Activated gamma-delta T cell treated with Interleukin-2 at 50 U/mL for 16 hours (primary cell): ENCODE measurements around the gene CACNG4.

Experiments
- DNase-seq: peaks from one replicate; pipeline ENCODE4 v3.0.0-alpha.2; 2020

Gene CACNG4

DNA sequence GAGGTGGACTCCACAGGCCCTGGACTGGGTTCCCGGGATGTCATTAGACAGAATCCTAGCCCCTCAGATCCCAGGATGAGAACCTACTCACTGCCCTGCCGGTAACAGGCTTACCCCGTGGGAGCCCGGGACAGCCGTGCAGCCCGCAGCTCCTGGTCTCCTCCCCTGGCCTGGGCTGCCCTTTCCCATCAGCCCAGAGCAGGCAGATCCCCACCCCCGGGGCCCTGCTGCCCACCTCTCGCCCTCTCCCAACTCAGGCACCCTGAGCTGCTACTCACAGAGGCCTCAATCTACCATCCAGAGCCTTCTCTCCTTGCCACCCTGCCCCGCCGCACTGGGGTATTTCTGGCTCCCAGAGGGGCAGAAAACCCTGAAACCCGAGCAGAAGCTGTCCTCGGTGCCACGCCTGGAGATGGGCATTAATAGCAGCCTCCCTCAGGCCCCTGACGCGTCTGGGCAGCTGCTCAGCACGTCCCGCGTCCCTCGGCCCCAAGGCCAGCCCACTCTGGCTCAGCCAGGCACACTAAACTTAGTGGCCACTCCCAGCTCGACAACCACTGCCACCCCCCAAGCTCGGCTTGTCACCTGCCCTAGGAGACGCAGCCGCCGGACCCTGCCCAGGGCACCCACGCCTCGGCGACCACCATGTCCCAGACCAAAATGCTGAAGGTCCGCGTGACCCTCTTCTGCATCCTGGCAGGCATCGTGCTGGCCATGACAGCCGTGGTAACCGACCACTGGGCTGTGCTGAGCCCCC, 79.7 kb downstream of the CACNG4 start, which contains the start of gene CACNG1:
CACNG1 (plus strand) TSS at position 539 of the 757 bp plus-strand sequence; CDS start at position 646, 107 bp downstream.
- no peak for DNase-seq

DNA sequence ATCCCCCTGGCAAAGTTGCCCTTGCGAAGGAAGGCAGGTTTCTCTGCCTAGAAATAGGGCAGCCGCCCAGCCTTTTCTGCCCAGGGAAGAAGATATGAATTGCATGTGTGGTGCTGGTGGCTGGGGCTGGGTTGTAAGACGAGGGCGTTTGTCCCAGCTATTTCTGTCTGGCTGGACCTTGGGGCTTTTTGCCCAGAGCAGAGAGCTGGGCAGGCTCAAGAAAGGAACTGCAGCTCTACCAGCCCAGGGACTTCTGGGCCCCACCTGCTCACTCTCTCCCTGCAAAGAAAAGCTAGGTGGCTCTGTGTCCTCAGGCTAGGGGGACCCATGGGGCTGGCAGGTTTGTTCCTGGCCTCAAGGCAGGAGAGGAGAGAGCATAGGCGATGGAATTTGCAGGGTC, 80.4 kb downstream of the CACNG4 start:
- DNase-seq = no peak

DNA sequence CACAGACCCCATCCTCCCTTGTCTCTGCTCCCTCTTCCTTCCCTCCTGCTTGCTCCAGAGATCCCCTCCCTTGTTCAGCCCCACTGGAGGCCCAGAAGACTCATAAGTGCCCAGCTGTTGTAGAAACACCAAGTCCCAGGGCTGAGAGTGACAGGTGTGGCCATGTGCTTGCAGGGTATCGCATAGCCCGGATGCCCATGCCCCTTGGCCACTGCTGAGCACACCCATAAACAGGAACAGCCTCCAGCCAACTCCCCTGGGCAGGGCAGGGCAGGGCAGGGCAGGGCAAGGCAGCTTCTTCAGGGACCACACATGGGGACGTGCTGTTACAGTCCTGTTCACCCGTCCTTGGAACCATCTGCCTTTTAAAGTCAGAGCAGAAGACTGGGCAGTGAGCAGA, 81.9 kb downstream of the CACNG4 start:
- no peak for DNase-seq

DNA sequence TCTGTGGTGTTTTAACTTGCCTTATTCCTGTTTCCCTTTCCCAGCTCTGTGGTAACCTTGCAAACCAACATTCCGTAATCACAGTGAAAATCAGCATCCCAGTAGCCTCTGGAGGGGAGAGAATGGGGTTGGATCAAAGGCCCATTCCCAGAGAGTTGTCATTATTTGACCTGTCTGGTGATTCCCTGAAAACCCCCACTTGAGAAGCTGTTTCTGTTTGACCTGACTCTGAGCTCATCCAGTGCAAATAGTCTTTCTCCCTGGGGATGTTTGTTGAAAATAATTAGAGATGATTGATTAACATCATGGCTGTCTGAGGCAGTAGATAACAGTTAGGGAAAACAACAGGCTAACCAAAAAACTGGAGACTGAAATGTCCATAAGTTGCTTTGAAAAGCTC, 82.9 kb downstream of the CACNG4 start:
- DNase-seq = no peak

DNA sequence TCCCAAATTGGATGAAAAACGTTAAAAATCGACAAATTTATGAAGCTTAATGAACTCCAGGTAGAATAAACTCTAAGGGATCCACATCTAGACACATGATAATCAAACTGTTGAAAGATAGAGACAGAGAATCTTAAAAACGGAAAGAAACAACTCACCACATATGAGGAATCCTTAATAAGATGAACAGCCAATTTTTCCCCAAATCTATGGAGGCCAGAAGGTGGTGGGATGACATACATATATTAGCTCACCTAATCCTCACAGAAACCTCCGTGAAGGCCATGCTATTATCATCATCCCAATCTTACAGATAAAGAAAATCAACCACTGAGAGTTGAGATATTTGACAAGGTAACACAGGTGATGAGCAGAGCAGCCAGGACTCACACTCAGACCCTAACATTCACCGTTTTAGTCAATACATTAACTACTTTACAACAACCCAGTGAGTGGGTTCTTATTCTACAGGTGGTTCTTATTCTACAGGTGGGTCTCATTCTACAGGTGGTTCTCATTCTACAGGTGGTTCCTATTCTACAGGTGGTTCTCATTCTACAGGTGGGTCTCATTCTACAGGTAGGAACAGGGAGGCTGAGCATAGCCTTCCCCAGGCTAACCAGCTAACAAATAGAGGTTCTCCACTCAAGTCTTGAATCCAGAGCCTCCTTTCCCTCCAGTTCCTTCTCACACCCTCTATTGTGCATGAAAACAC, 84.7 kb downstream of the CACNG4 start:
- DNase-seq = no peak

DNA sequence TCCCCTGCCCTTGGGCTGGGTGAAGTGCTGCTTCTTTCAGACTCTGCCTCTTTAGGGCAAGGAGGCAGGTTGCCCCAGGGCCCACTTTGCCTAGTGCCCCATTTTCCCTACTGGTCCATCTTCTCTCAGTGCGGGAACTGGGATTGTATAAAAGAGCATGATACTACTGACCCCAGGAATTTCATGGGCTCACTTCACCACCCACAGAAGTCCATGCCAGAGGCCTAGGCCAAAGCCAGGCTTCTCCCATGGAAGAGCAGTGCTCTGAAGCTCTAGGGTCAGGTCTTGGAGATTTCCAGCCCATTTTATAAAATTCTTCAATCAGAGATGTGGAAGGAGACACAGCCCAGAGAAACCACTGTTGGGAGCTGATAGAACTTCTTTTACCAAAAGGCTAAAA, 85.6 kb downstream of the CACNG4 start:
- DNase-seq = no peak

DNA sequence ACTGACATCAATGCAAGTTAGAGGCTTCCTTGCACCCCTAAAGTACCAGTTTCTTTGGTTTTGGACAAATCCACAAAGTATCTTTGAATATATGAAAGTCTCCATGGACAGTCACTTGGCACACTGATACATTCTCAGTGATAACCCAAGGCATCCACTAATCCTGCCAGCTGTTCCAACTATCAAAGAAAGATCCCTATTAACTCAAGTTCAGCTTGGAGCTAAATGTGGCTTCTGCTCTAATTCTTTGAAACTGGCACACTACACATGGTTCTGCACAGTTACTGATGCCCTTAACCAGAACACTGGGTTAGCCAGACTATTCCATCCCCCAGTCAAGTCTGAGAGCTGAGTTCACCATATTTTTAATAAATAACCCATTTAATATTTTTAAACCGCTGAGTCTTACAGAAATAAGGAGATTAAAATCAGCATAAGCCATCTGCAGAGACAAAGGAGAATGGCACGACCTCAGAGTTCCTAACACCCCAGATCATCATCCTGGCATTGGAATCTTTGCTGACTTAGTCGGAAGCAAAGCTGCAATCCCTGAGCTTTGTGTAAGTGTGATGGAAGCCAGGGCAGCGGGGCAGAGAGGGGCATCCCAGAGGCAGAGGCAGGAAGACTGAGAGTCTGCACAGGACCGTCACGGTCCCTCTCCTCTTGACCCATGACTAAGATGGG, 86.1 kb downstream of the CACNG4 start:
- DNase-seq = no peak

DNA sequence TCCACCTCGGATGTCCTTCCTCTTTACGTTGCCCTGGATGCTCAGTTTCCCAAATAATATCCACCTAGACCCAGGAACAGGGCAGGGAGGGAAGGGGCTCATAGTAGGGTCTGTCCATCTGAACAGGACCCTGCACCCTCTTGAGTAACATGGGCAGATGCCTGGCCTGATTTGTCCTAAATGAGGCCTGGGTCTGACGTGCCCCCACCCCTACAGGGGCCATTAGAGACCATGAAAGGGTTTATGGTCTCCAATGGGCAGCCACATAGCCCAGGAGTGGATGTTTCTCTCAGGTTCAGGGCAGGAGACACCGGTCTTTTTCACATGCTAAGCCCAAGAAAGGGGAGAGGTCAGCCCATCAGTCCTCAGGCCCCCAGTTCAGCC, 86.6 kb downstream of the CACNG4 start:
- no peak for DNase-seq

DNA sequence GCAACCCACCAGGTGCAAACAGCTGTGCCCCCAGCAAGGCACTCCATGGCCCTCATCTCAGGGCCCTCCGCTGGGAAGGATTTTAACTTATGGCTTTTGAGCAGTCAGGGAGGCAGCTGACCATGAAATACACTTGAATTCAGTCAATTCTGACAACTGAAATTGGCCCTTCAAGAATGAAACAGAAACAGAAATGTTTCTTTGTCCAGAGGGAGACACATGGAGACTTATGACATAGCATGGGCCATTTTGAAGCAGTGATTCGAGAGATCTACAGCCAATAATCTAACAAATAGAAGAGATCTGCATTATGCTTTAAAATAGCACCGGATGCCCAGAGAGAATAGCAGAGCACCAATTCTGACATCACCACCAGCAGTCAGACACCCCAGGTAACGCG, 87.3 kb downstream of the CACNG4 start:
- DNase-seq = no peak

DNA sequence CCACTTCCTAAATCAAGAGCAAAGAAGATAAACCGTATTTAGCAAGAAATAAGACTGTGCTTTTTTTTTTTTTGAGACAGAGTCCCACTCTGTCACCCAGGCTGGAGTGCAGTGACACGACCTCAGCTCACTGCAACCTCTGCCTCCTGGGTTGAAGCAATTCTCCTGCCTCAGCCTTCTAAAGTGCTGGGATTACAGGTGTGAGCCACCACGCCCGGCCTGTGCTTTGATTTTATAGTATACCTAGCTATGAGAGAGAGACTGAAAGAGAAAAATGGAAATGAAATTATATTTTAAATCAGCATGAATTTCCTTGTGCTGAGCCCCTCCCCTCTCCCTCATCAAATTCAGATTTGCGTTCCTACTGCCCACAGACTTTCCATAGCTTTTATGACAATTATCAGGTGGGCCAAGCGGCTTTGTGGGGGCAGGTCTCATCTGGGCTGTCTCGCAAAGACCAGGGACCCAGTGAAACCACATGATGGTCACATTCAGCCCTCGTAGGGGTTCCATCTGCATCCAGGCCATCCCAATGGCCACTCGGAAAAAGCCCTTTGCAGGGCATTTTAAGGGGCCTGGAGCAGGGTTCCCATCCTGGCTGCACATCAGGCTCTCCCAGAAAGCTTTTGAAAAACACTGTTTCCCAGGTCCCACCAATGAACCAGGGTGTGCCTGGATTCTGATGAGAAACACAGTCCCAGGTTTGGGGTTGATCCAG, 88.4 kb downstream of the CACNG4 start:
- no peak for DNase-seq

DNA sequence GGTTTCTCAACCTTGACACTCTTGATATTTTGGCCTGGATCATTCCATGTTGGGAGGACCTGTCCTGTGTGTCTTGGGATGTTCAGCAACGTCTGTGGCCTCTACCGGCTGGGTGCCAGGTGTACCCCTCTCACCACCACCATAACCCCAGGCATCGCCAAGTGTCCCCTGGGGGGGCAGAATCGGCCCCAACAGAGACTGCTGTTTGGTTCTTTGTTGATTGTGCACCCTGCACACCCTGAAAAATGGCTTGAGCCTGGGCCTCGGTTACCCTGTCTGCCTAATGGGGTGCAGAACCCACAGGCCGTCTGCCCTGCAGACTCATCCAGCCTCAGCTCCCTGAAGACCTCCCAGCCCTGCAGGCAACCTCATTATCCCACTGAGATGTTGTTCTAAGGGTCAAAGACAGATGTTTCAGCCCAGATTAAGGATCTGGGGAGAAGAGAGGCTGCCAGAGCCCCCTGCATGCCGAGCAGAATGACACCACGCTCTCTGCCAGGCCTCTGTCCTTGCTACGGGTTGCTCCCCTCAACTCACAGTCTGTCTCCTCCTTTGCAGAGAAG, 89.0 kb downstream of the CACNG4 start:
- DNase-seq = no peak

DNA sequence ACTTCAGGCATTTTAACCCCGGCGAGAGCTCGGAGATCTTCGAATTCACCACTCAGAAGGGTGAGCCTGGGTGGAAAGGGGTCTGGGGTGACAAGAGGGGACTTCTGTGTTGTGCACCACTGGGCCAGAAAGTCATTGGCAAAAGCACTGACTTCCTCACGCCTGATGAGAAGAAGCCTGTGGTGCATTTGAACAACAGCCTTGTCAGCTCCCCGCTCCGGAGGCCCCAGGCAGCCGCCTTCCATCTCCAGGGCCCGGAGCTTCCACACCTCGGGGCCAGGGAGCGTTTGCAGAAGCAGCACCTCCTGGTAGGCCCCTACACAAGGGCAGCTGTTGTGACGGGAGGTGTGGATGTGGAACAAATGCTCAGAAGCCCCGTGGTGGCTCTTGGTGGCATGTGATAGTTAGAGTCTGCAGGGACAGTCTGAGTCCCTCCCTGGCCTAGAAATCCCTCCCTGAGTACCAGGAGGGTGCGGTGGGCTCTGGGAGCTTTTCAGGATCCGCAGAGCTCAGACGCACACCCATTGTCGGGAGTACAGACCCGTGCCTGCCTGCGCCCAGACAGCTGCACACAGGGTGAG, 89.6 kb downstream of the CACNG4 start:
- DNase-seq = no peak

DNA sequence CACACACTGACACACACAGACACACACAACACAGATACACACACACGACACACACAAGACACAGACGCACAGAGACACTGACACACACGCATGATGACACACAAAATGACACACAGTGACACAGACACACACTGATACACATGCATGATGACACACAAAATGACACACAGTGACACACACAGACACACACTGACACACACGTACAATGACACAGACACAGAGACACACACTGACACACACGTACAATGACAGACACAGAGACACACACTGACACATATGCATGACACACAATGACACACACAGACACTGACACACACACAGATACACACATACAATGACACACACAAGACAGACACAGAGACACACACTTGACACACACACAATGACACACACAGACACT, 90.1 kb downstream of the CACNG4 start:
- no peak for DNase-seq

DNA sequence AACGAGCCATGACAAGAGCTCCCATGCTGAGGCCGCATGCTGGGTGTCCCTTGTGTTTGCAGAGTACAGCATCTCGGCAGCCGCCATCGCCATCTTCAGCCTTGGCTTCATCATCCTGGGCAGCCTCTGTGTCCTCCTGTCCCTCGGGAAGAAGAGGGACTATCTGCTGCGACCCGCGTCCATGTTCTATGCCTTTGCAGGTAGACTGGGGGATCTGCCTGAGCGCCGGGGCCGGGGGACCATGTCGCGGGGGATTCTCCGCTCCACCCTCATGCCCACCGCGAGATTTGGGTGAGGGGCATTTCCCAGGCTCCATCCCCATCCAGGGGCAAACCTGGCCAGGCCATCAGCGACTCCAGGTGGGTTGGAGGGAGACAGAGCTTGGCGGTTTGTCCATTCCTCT, 90.5 kb downstream of the CACNG4 start:
- DNase-seq = no peak

DNA sequence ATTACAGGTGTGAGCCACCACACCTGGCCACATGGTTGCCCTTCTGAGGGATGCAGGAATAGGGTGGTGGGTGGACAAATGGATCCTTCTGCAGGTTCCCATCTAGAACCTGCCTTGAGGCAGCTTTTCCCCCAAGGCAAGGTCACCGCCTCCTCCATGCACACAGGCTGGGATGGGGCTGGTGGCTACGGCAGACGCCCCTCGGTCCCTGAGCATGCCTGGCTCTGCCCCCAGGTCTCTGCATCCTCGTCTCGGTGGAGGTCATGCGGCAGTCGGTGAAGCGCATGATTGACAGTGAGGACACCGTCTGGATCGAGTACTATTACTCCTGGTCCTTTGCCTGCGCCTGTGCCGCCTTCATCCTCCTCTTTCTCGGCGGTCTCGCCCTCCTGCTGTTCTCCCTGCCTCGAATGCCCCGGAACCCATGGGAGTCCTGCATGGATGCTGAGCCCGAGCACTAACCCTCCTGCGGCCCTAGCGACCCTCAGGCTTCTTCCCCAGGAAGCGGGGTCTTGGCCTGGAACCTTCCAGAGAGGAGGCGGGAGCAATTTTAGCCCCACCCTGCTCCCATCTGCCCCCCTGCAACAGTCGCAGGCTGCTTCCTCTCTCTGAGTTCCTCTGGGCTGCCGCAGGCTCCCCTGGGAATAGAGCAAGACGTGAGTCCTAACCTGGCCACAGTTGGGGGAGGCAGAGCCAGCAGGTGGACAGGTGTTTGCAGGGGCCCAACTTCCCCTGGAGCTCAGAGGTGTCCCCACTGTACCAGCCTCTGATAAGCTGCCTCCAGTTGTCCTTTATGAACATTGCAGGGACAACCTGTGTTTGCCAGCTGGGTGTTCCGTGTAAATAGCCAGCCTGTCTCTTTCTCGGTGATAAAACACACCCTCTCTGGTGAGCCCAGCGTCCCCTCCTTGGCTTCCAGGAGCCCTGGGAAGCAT, 91.6 kb downstream of the CACNG4 start:
- no peak for DNase-seq

DNA sequence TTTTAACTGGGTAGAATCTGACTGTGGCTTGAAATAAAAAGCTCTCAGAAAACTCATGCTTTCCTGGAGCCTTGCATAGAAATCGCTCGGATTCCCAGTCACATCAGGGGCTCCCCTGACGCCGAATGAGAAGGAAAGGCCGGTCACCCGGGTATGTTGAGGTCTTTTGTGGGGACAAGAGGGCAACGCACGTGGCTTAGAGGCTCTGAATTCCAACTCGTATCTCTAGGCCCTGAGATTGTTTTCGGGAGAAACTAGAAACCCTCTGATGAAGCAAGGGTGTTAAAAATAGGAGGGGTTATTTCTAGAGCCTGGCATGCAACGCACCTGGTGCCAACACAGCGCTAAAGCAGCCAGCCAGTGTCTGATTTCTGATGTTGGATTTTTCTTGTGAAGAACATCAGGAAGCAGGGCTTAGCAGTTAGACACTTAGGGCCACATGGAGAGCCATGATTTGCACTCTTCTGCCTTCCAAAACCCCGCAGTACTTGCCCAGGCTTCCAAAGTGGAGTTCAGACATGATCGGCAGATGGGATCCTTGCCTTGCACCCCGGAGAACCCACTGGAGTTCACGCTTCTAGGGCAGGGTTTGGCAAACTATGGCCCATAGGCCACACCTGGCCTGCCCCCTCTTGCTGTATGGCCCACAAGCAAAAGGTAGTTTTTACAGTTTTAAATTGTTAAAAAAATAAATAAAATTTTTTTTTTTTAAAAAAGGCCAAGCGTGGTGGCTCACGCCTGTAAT, 92.4 kb downstream of the CACNG4 start:
- DNase-seq = no peak

DNA sequence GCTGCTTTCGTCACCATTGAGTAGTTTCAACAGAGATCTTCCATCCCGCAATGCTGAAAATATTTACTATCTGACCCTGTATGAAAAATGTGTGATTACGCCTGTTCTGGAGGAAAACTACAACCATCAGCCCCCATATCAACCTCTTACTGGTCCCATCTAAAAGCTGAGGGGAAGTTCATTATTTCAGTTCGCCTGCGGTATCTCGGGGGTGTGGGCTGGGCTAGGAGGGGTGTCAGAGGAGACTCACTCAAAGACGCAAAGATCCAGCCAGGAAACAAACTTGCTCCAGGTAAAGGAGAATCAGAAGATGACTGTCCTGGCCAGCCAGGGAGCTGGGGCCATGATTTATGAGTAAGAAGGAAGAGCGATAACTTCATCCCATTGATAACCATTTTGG, 93.5 kb downstream of the CACNG4 start:
- DNase-seq = no peak

DNA sequence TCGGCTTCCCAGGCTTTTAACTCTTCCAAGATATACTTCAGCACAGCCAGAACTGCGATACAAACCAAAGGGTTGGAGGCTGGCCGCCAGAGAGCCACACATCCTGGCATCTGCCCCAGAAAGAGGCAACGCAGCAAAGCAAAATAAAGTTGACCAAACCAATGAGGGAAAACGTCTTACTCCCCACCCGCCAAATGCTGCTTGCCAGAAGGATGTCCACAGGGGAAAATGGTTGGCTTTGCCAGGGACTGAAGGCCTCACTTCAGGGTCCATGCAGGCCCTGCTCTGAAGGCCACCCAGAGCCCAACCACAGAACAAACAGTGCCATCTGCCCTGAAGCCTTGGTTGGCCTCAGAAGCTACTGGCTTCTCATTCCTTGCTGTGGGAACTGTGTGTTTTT, 94.9 kb downstream of the CACNG4 start:
- no peak for DNase-seq

DNA sequence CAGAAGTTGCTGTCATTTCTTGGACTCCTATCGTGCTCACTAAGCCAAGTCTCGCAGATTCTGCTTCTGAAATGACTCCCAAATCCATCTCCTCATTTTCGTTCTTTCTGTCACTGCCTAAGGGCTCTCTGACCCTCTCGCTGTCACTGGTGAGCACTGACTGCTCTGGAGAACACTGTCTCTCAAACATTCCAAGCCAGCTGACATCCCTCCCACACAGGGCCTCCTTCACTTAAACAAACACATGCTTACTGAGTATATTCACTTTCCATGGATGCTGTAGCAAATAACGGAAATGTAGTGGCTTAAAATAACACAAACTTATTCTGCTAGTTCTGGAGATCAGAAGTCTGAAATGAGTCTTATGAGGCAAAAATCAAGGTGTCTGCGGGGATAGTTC, 98.6 kb downstream of the CACNG4 start:
- no peak for DNase-seq

DNA sequence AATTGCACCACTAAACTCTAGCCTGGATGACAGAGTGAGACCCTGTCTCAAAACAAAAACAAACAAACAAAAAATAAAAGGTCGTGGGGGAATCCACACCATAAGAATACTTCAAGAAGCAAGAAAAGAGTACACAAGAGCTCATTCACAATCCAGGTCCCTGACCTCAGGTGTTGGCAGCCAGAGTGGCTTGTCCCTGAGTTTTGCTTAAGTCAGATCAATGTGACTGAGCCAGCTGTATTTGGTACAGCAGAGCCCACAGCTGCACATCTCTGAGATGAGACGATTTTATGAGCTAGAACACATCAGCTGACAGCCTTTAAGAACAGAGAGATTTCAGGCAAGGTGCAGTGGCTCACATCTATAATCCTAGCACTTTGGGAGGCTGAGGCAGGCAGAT, 102.2 kb downstream of the CACNG4 start:
- DNase-seq = no peak
